HepG2 (cell line): Measurements from ENCODE around the gene C6orf136. TPM values are rescaled to one million over a fixed set of nuclear protein-coding genes. Genes with fewer than 3 reads are reported as not detected.

Experiments used
- AFF4 ChIP-seq: sonication (generic); formaldehyde crosslinking; IDR thresholded peaks from 2 replicates; pipeline ENCODE4 v1.4.0; 2020; ENCODE audit warnings: missing genetic modification reagents
- DMAP1 ChIP-seq: IDR thresholded peaks from 2 replicates; pipeline ENCODE4 v1.6.1; 2016
- HBP1 ChIP-seq: IDR thresholded peaks from 2 replicates; pipeline ENCODE4 v1.6.1; 2016; ENCODE audit warnings: low read depth, control low read depth
- NFAT5 ChIP-seq: sonication (generic); formaldehyde crosslinking; IDR thresholded peaks from 2 replicates; pipeline ENCODE4 v1.4.0; 2020; ENCODE audit warnings: missing genetic modification reagents
- NONO ChIP-seq, 2 experiments: fragments of 450-650 bp in 1 of 2; sonication (generic) in 1 of 2; formaldehyde crosslinking in 1 of 2; IDR thresholded peaks in 1 of 2; conservative IDR thresholded peaks in 1 of 2; 2 replicates each; pipeline versions ENCODE4 v1.6.1 to v1.8.0; 2017 to 2022; ENCODE audit warnings: mild to moderate bottlenecking in 1 of 2, missing genetic modification reagents in 1 of 2, moderate library complexity in 1 of 2
- REL ChIP-seq: sonication (generic); formaldehyde crosslinking; conservative IDR thresholded peaks from 2 replicates; pipeline ENCODE4 v1.8.0; 2022; ENCODE audit warnings: mild to moderate bottlenecking, missing genetic modification reagents, moderate library complexity
- SOX13 ChIP-seq, 3 experiments: fragments of 450-650 bp in 1 of 3; sonication (generic) in 1 of 3; formaldehyde crosslinking in 1 of 3; IDR thresholded peaks in 2 of 3; conservative IDR thresholded peaks in 1 of 3; 2 replicates each; pipeline versions ENCODE4 v1.5.0 to v1.6.1; 2016 to 2020; ENCODE audit warnings: antibody characterized with exemption in 1 of 3, mild to moderate bottlenecking in 1 of 3, missing compliant biosample characterization in 1 of 3, missing genetic modification reagents in 1 of 3, moderate library complexity in 1 of 3
- TARDBP ChIP-seq: sonication (generic); formaldehyde crosslinking; IDR thresholded peaks from 2 replicates; pipeline ENCODE4 v1.8.0; 2022; ENCODE audit warnings: mild to moderate bottlenecking, missing genetic modification reagents
- ZNF605 ChIP-seq: sonication (generic); formaldehyde crosslinking; IDR thresholded peaks from 2 replicates; pipeline ENCODE4 v1.8.0; 2022; ENCODE audit warnings: mild to moderate bottlenecking, missing genetic modification reagents
- polyA plus RNA-seq, 8 experiments: library from polyadenylated mRNA; depleted of rRNA in 3 of 8; stranded (reverse) in 7 of 8; unstranded in 1 of 8; fragments of >200 nt; fragmentation: Illumina TruSeq in 4 of 8; extraction: Trizol in 4 of 8; gene quantifications; 2 replicates each; pipeline versions ENCODE4 v1.2.1 to v1.2.3, GENCODE V29; 2011 to 2016; ENCODE audit warnings: low read depth in 4 of 8, missing spikeins in 1 of 8, mixed read lengths in 1 of 8; ENCODE audit not compliant: insufficient read depth in 1 of 8
- total RNA-seq, 5 experiments: library from RNA; depleted of rRNA; stranded (reverse); fragments of >200 nt; fragmentation: Illumina TruSeq; extraction: Trizol; gene quantifications; 2 replicates each; pipeline ENCODE4 v1.2.3, GENCODE V29; 2016; ENCODE audit warnings: low read depth in 1 of 5
- TF ChIP-seq, protein P1 (sequence below): IDR thresholded peaks from 2 replicates; pipeline ENCODE4 v1.6.1; 2016; ENCODE audit warnings: low read depth

C6orf136 gene
- total and polyA plus RNA-seq, 2 of the 13 experiments (the other 11 are each of a cell fraction or from before 2014, with no cell fraction given), result 12.0 to 26.2 TPM

DNA sequence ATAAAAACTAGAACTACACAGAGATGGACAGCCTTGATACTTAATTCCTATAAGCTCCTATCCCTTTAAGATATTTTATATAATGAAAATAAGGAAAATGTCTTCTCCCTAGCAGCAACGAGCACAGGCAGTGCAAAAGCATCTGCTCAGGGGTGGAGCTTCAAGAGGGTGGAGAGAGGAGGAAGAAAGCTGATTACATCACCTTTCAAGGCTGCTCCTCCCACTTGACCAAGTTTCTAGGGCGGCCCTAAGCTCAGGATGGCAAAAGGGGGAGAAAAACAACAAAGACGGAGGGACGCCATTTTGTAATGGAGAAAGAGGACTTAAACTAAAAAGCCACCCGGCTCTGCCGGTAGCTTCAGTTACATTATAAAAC is 32.1 kb upstream of the C6orf136 start (continued):
- TF ChIP-seq AFF4 (CRISPR knock-in tag) (peak; percentile 10; the same call in 1 of the 2 replicates), ZNF605 (CRISPR knock-in tag) (peak; percentile 64), SOX13 (IDR thresholded peaks at IDR 0.05) (no peak; the same call in 1 of the 2 replicates), SOX13 (CRISPR knock-in tag; conservative IDR thresholded peaks at IDR 0.05 in 1 of 2, IDR thresholded peaks at IDR 0.05 in 1 of 2) (peak in 1 of 2 experiments; percentile 67; a peak in 1 of 4 replicates), NFAT5 (CRISPR knock-in tag) (no peak), NONO (IDR thresholded peaks at IDR 0.05) (no peak), NONO (CRISPR knock-in tag; conservative IDR thresholded peaks at IDR 0.05) (peak; percentile 82; the same call in 1 of the 2 replicates), DMAP1 (CRISPR knock-in tag) (peak; percentile 85; the same call in 1 of the 2 replicates), REL (CRISPR knock-in tag) (0 out of 2 replicates have a peak, but pooled peaks have one; percentile 32), HBP1 (peak; percentile 27; the same call in 1 of the 2 replicates), TARDBP (CRISPR knock-in tag) (no peak)
- TF ChIP-seq, protein P1, sequence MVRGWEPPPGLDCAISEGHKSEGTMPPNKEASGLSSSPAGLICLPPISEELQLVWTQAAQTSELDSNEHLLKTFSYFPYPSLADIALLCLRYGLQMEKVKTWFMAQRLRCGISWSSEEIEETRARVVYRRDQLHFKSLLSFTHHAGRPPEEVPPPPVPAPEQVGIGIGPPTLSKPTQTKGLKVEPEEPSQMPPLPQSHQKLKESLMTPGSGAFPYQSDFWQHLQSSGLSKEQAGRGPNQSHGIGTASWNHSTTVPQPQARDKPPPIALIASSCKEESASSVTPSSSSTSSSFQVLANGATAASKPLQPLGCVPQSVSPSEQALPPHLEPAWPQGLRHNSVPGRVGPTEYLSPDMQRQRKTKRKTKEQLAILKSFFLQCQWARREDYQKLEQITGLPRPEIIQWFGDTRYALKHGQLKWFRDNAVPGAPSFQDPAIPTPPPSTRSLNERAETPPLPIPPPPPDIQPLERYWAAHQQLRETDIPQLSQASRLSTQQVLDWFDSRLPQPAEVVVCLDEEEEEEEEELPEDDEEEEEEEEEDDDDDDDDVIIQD (CRISPR knock-in tag), result no peak
